HepG2 (cell line): ENCODE results near the gene SEC31B. TPM values are rescaled to one million over a fixed set of nuclear protein-coding genes. Genes with fewer than 3 reads are reported as not detected.

Experiments
- CENPT ChIP-seq: sonication (generic); formaldehyde crosslinking; IDR thresholded peaks from 2 replicates; pipeline ENCODE4 v1.8.0; 2022; ENCODE audit warnings: low read depth, mild to moderate bottlenecking, moderate library complexity, missing genetic modification reagents
- CENPX ChIP-seq: sonication (generic); formaldehyde crosslinking; IDR thresholded peaks from 2 replicates; pipeline ENCODE4 v1.9.0; 2021; ENCODE audit warnings: mild to moderate bottlenecking, missing genetic modification reagents, moderate library complexity
- CREB1 ChIP-seq, 2 experiments: fragments of 450-650 bp in 1 of 2; IDR thresholded peaks; 2 replicates each; pipeline ENCODE4 v1.6.1; 2016 to 2017; ENCODE audit warnings: control low read depth in 1 of 2, mild to moderate bottlenecking in 1 of 2, missing compliant biosample characterization in 1 of 2, missing genetic modification characterization in 1 of 2
- CSRNP2 ChIP-seq: sonication (generic); formaldehyde crosslinking; conservative IDR thresholded peaks from 2 replicates; pipeline ENCODE4 v1.8.0; 2022; ENCODE audit warnings: low read depth, missing genetic modification reagents
- GMEB1 ChIP-seq: sonication (generic); formaldehyde crosslinking; IDR thresholded peaks from 2 replicates; pipeline ENCODE4 v1.5.1; 2020; ENCODE audit warnings: missing genetic modification reagents, mild to moderate bottlenecking, borderline replicate concordance
- KIAA2018 ChIP-seq: sonication (generic); formaldehyde crosslinking; IDR thresholded peaks from 2 replicates; pipeline ENCODE4 v1.5.0; 2020; ENCODE audit warnings: mild to moderate bottlenecking, missing genetic modification reagents, borderline replicate concordance
- MBNL3 ChIP-seq: fragments of 250-450 bp; sonication (Bioruptor Pico); conservative IDR thresholded peaks from 2 replicates; pipeline ENCODE4 v1.8.0; 2022; ENCODE audit warnings: mild to moderate bottlenecking, inconsistent platforms
- MLXIP ChIP-seq: sonication (generic); formaldehyde crosslinking; IDR thresholded peaks from 2 replicates; pipeline ENCODE4 v1.9.0; 2021; ENCODE audit warnings: missing genetic modification reagents, borderline replicate concordance
- ZNF557 ChIP-seq: sonication (generic); formaldehyde crosslinking; IDR thresholded peaks from 2 replicates; pipeline ENCODE4 v1.4.0; 2020; ENCODE audit warnings: missing genetic modification reagents
- polyA plus RNA-seq, 8 experiments: library from polyadenylated mRNA; depleted of rRNA in 3 of 8; stranded (reverse) in 7 of 8; unstranded in 1 of 8; fragments of >200 nt; fragmentation: Illumina TruSeq in 4 of 8; extraction: Trizol in 4 of 8; gene quantifications; 2 replicates each; pipeline versions ENCODE4 v1.2.1 to v1.2.3, GENCODE V29; 2011 to 2016; ENCODE audit warnings: low read depth in 4 of 8, missing spikeins in 1 of 8, mixed read lengths in 1 of 8; ENCODE audit not compliant: insufficient read depth in 1 of 8
- total RNA-seq, 5 experiments: library from RNA; depleted of rRNA; stranded (reverse); fragments of >200 nt; fragmentation: Illumina TruSeq; extraction: Trizol; gene quantifications; 2 replicates each; pipeline ENCODE4 v1.2.3, GENCODE V29; 2016; ENCODE audit warnings: low read depth in 1 of 5

Gene SEC31B
- total and polyA plus RNA-seq, 2 of the 13 experiments (the other 11 are each of a cell fraction or from before 2014, with no cell fraction given): 2.0 to 8.3 TPM

- no peak for TF ChIP-seq CSRNP2 (CRISPR knock-in tag)
- TF ChIP-seq KIAA2018: no peak
- TF ChIP-seq CENPX (CRISPR knock-in tag): no peak
- no peak for TF ChIP-seq MLXIP (CRISPR knock-in tag)
- no peak; the same call in 1 of the 2 replicates for TF ChIP-seq GMEB1 (CRISPR knock-in tag)
- no peak for TF ChIP-seq CENPT (CRISPR knock-in tag)
- no peak for TF ChIP-seq ZNF557 (CRISPR knock-in tag)
- TF ChIP-seq CREB1 (IDR thresholded peaks at IDR 0.05): no peak
- TF ChIP-seq CREB1 (CRISPR knock-in tag; IDR thresholded peaks at IDR 0.05): no peak
- TF ChIP-seq MBNL3 (CRISPR knock-in tag): no peak
Measured at GRCh38 chr10:100482181-100482833, 37.4 kb downstream of the SEC31B start (continued).
